GM12865 (cell line): ENCODE data around the gene TMCC2.

Experiments
- DNase-seq: peaks from one replicate; pipeline ENCODE4 v3.0.0; 2010; ENCODE audit warnings: low read depth
- H3K4me3 ChIP-seq: 2 replicates; pipeline ENCODE4 v1.5.1; 2011; ENCODE audit warnings: mild to moderate bottlenecking, low read depth, low read length, control low read depth
- CTCF ChIP-seq: IDR thresholded peaks from 2 replicates; pipeline ENCODE4 v1.5.1; 2011; ENCODE audit warnings: low read length, control low read depth, low read depth, inconsistent platforms; ENCODE audit not compliant: insufficient read depth; ENCODE audit errors: missing control alignments

TMCC2 gene

GRCh38 chr1:205188596-205188995 lies 39.1 kb upstream of the TMCC2 start:
- no peak for TF ChIP-seq CTCF
- H3K4me3 ChIP-seq, result no peak overlapping the region
- no peak for DNase-seq

- TF ChIP-seq CTCF, result no peak
- DNase-seq, result no peak
- no peak overlapping the region for H3K4me3 ChIP-seq
Observed at GRCh38 chr1:205189131-205189530, 38.6 kb upstream of the TMCC2 start.

GRCh38 chr1:205190845-205191577 lies 36.7 kb upstream of the TMCC2 start:
- TF ChIP-seq CTCF, result no peak
- no peak for DNase-seq
- H3K4me3 ChIP-seq, result no peak overlapping the region

GRCh38 chr1:205191622-205192021 lies 36.1 kb upstream of the TMCC2 start:
- no peak for DNase-seq
- no peak for TF ChIP-seq CTCF
- no peak overlapping the region for H3K4me3 ChIP-seq

GRCh38 chr1:205192287-205192686 lies 35.5 kb upstream of the TMCC2 start:
- TF ChIP-seq CTCF, result no peak
- no peak overlapping the region for H3K4me3 ChIP-seq
- DNase-seq, result no peak

GRCh38 chr1:205199090-205199930 lies 28.4 kb upstream of the TMCC2 start:
- peak; percentile 7 for DNase-seq
- no peak for TF ChIP-seq CTCF
- H3K4me3 ChIP-seq, result no peak overlapping the region
